GM12801 (cell line): ENCODE results near the gene STX8.

Source experiments
- CTCF ChIP-seq: IDR thresholded peaks from one replicate; pipeline ENCODE4 v1.5.1; 2011; ENCODE audit warnings: control low read depth; ENCODE audit not compliant: insufficient read length; ENCODE audit errors: extremely low read depth

STX8 gene

DNA sequence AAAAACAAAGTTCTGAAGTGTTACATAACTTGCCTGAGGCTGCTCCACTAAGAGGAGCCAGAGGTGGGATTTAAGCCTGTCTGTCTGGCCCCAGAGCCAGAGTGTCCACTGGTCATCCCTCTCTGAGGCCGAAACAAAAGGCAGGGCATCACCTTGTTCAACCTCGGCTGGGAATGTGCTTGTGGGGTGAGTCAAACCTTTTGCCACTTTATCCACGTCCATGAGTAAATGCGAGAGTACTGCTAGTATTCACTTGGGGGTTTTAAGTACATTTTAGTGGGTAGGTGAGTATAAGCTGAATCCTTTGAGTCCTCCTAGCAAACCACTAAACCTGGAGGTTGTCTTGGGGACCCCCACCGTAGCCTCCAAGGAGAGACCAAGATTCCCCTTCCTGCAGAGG lies 103.5 kb downstream of the STX8 start:
- TF ChIP-seq CTCF = no peak

DNA sequence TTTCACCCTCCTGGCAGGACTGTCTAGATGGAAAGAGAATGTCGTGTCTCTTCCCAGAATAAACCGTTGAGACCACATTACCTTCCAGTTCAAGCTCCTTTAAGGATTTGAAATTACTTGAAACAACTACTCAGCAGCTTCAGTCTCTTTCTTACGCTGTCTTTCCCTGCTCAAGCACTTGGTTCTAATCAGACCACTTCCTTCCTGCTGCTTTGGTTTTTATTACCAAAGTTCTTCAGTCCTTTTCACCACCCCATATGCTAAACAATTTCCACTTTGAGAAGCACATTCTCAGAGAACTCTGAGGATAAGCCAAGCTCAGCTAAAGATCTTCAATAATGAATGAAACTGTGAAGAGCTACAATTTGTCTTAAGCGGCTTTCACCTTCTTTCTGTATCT lies 105.4 kb downstream of the STX8 start:
- no peak for TF ChIP-seq CTCF

DNA sequence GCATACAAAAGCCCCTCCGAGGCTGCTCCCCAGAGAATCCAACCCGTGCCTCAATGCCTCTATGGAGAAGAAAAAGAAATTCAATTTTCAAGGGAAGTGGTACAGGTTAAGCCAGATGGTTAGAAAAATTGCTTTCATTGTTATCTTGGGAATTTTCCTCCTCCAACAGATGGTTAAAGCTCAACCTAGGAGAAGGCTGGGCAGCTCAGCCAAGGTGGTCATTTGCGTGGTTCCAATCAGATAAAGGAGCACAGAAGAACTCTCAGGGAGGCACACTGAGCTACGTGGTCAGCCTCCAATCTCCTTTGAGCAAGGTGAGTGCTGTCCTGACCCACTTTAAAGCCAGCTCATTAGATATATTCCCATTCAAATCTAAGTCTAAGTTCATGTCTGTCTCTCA lies 106.7 kb downstream of the STX8 start:
- TF ChIP-seq CTCF = no peak

- no peak for TF ChIP-seq CTCF
Measured at GRCh38 chr17:9468532-9468931, 107.1 kb downstream of the STX8 start.

GRCh38 chr17:9467518-9467917 lies 108.1 kb downstream of the STX8 start:
- no peak for TF ChIP-seq CTCF

- TF ChIP-seq CTCF = no peak
Measured at GRCh38 chr17:9465210-9465921, 110.3 kb downstream of the STX8 start.

- TF ChIP-seq CTCF = no peak
Measured at GRCh38 chr17:9457005-9457404, 118.6 kb downstream of the STX8 start.
